Heart right ventricle (tissue), 16 donors: Measurements from ENCODE around the gene TULP1. TPM values are rescaled to one million over a fixed set of nuclear protein-coding genes. Genes with fewer than 3 reads are reported as not detected.
A peak's percentile ranks its signal among the peaks of the same experiment; 100 is the strongest.

ENCODE experiments used
- ATAC-seq, 8 donors: fragments of 200-7000 bp; cut with Tn5 transposase; one replicate each; pipeline ENCODE4 v1.9.1; 2020; ENCODE audit warnings: mild to moderate bottlenecking in 8 of 8, moderate library complexity in 8 of 8, moderate number of reproducible peaks in 1 of 8
- DNase-seq, 2 donors: peaks; one replicate each; pipeline ENCODE4 v3.0.0-alpha.2; 2020
- H3K27ac ChIP-seq, 10 donors: fragments of 200-600 bp; sonication (generic) in 2 of 10; one replicate each; pipeline versions ENCODE4 v1.5.0 to v1.8.0; 2020 to 2022; ENCODE audit warnings: mild to moderate bottlenecking in 3 of 10
- H3K27me3 ChIP-seq, 7 donors: fragments of 200-600 bp; one replicate each; pipeline ENCODE4 v1.8.0; 2021 to 2022; ENCODE audit warnings: mild to moderate bottlenecking in 2 of 7
- H3K36me3 ChIP-seq, 9 donors: fragments of 200-600 bp; sonication (generic) in 1 of 9; one replicate each; pipeline versions ENCODE4 v1.5.0 to v1.8.0; 2020 to 2022; ENCODE audit warnings: mild to moderate bottlenecking in 2 of 9
- H3K4me1 ChIP-seq, 9 donors: fragments of 200-600 bp; sonication (generic) in 1 of 9; one replicate each; pipeline versions ENCODE4 v1.5.0 to v1.8.0; 2020 to 2022; ENCODE audit warnings: mild to moderate bottlenecking in 4 of 9
- H3K4me3 ChIP-seq, 10 donors: fragments of 200-600 bp; sonication (generic) in 2 of 10; one replicate each; pipeline versions ENCODE4 v1.5.0 to v1.8.0; 2020 to 2022; ENCODE audit warnings: mild to moderate bottlenecking in 7 of 10, moderate library complexity in 2 of 10
- H3K9me3 ChIP-seq, 11 donors: fragments of 200-600 bp in 10 of 11; sonication (generic) in 2 of 11; one replicate each; pipeline versions ENCODE4 v1.5.0 to v1.8.0; 2013 to 2022; ENCODE audit warnings: mild to moderate bottlenecking in 2 of 11, control low read depth in 1 of 11, moderate library complexity in 1 of 11
- CTCF ChIP-seq, 9 donors: fragments of 200-600 bp; sonication (generic) in 2 of 9; IDR thresholded peaks; one replicate each; pipeline versions ENCODE4 v1.5.0 to v1.8.0; 2021 to 2022; ENCODE audit warnings: antibody characterized with exemption in 9 of 9, mild to moderate bottlenecking in 5 of 9, moderate library complexity in 1 of 9
- WGBS, 2 donors: extraction: QIAGEN DNeasy Blood & Tissue Kit; methylation state at CpG; one replicate each; pipeline ENCODE4 v1.1.7; 2013; ENCODE audit warnings: inconsistent platforms in 1 of 2; 5-methylcytosine and 5-hydroxymethylcytosine counted together
- intact Hi-C, 10 donors: fragments of 100-400 bp; cut with DNase I; formaldehyde crosslinking; loops; one replicate each; pipeline versions ENCODE4 v1.11.1 to v1.14.2; 2022
- polyA plus RNA-seq, 2 donors: library from polyadenylated mRNA; stranded (reverse); fragments of 200-250 nt; gene quantifications; one replicate each; pipeline ENCODE4 v1.2.3, GENCODE V29; 2013
- total RNA-seq, 10 donors: library from RNA; stranded (reverse); fragmentation: NEBNext Ultra II Directional in 3 of 10; extraction: Animal tissue kit (Norgen Biotek cat#: 25700) in 3 of 10; gene quantifications; one replicate each; pipeline versions ENCODE4 v1.2.1 to v1.2.4, GENCODE V29; 2021 to 2023
- donor health status: Arrhythmogenic right ventricular cardiomyopathy.
- donor health status: ischemic (EF 13 %, LVEDD 7.1; RV severe dilation, severe dysfunction).
- donor health status: healthy with polysubstance abuse.
- donor health status: DM: no; HTN: yes; CAD: no.
- donor health status: DM: no; HTN: no; CAD: no.
- donor health status: ischemic (EF 25% LVEDD 6.9; RV normal size, moderate dysfunction).
- donor health status: ischemic (EF 25% LVEDD 5.7; RV mildly dilated, moderate dysfunction).
- donor health status: healthy.
- donor health status: DM: yes; HTN: yes; CAD: no.
- donor health status: Ischemic cardiomyopathy.
- donor health status: ischemic (EF 35%, LVEDD 5.7; RV mildly dilated, moderate dysfunction).
- donor health status: nonischemic (EF 11% LVEDD 7.7; RV severe dilation, severe dysfunction).
- donor health status: DM: yes; HTN: yes; CAD: no.
- donor health status: PGD.
- donor health status: ischemic (EF 29% LVEDD 5.4; RV normal size, mild dysfunction).
- donor health status: nonischemic (EF 23%, LVEDD 6.1; RV moderate dilation, normal function).

Gene TULP1
- total and polyA plus RNA-seq, 12 donors: 0.03 to 0.15 TPM; not detected in 10

GRCh38 chr6:35495258-35496035, 17.2 kb downstream of the TULP1 start:
- WGBS, 2 donors: 59 to 65% methylated on average over 9 of the region's 9 CpGs
- H3K36me3 ChIP-seq: no peaks in the 10 kb centered on the region
- ATAC-seq (no peak), DNase-seq (no peak)
- H3K9me3 ChIP-seq: no peaks in the 10 kb centered on the region
- peak overlapping the region in 8 of 10 donors; percentile 89 to 98 (median 96) for H3K27ac ChIP-seq
- no peak for TF ChIP-seq CTCF (IDR thresholded peaks at IDR 0.05)
- peaks cover 28 to 77% (median 62%) of the 10 kb centered on the region in 9 donors for H3K4me1 ChIP-seq
- H3K27me3 ChIP-seq: peaks cover 0 to 85% (median 5%) of the 10 kb centered on the region in 7 donors
- H3K4me3 ChIP-seq: peak overlapping the region; percentile 70 to 95 (median 83)
- intact Hi-C loops: loop anchor here in 1 of 10 donors (2.0 kb wide), 1 partner anchor 27 kb away; the partner anchor contains the start of gene RPL10A

- Histone ChIP-seq H3K27ac (peak overlapping the region in 6 of 10 donors; percentile 20 to 58 (median 39)), H3K36me3 (no peaks in the 10 kb centered on the region), H3K27me3 (peaks cover 0 to 82% (median 5%) of the 10 kb centered on the region in 7 donors), H3K4me3 (peak overlapping the region in 3 of 10 donors; percentile 4 to 22 (median 17)), H3K4me1 (peaks cover 33 to 84% (median 70%) of the 10 kb centered on the region in 9 donors), H3K9me3 (no peaks in the 10 kb centered on the region)
- intact Hi-C loops: no loop called here
- no peak for TF ChIP-seq CTCF (IDR thresholded peaks at IDR 0.05)
- ATAC-seq: no peak
- DNase-seq: no peak
- 4 to 6% methylated on average over 4 of the region's 4 CpGs for WGBS, 2 donors
Observed at GRCh38 chr6:35494161-35494563, 18.5 kb downstream of the TULP1 start.

GRCh38 chr6:35493307-35493983, 19.3 kb downstream of the TULP1 start:
- Histone ChIP-seq H3K27me3 (peaks cover 0 to 75% (median 5%) of the 10 kb centered on the region in 7 donors), H3K4me3 (no peak overlapping the region), H3K9me3 (no peaks in the 10 kb centered on the region), H3K4me1 (peaks cover 33 to 88% (median 72%) of the 10 kb centered on the region in 9 donors), H3K36me3 (no peaks in the 10 kb centered on the region), H3K27ac (peak overlapping the region in 1 of 10 donors; percentile 60)
- DNase-seq (no peak), ATAC-seq (no peak)
- TF ChIP-seq CTCF (IDR thresholded peaks at IDR 0.05): no peak
- WGBS, 2 donors: 83 to 84% methylated on average over 28 of the region's 28 CpGs
- intact Hi-C loops: no loop called here

- Histone ChIP-seq H3K9me3 (no peaks in the 10 kb centered on the region), H3K36me3 (no peaks in the 10 kb centered on the region), H3K4me1 (peaks cover 32 to 88% (median 72%) of the 10 kb centered on the region in 9 donors), H3K27me3 (peaks cover 0 to 70% (median 0%) of the 10 kb centered on the region in 7 donors), H3K27ac (peak overlapping the region in 6 of 10 donors; percentile 60 to 97 (median 92)), H3K4me3 (no peak overlapping the region)
- intact Hi-C loops: no loop called here
- no peak for DNase-seq
- ATAC-seq: no peak
- 81 to 84% methylated on average over 7 of the region's 7 CpGs for WGBS, 2 donors
- TF ChIP-seq CTCF (IDR thresholded peaks at IDR 0.05): no peak
Observed at GRCh38 chr6:35492974-35493284, 19.8 kb downstream of the TULP1 start.
